ENCODE results near the gene SUV39H1. TPM values are rescaled to one million over a fixed set of nuclear protein-coding genes. Genes with fewer than 3 reads are reported as not detected.

SUV39H1 gene
- total RNA-seq, 1 donor from 2014 or later = 11.5 TPM

- Mint-ChIP-seq H3K27ac (no peak overlapping the region), H3K36me3 (no peaks in the 10 kb centered on the region), H3K27me3 (no peaks in the 10 kb centered on the region), H3K4me1 (ENCODE audit: unreplicated experiment) (no peaks in the 10 kb centered on the region), H3K9me3 (no peaks in the 10 kb centered on the region), H3K4me3 (no peak overlapping the region)
- no peak for DNase-seq (ENCODE audit: extremely low spot score, unreplicated experiment)
- TF ChIP-seq CTCF (conservative IDR thresholded peaks at IDR 0.05) = no peak
These were observed 52.6 kb downstream of the SUV39H1 start for GRCh38 chrX:48749182-48749581.

- H3K4me3 Mint-ChIP-seq = no peak overlapping the region
- no peaks in the 10 kb centered on the region for H3K9me3 Mint-ChIP-seq
- H3K27ac Mint-ChIP-seq = no peak overlapping the region
- no peaks in the 10 kb centered on the region for H3K27me3 Mint-ChIP-seq
- H3K4me1 Mint-ChIP-seq (ENCODE audit: unreplicated experiment) = no peaks in the 10 kb centered on the region
- DNase-seq (ENCODE audit: extremely low spot score, unreplicated experiment) = no peak
- no peak for TF ChIP-seq CTCF (conservative IDR thresholded peaks at IDR 0.05)
- no peaks in the 10 kb centered on the region for H3K36me3 Mint-ChIP-seq
These were observed 54.8 kb downstream of the SUV39H1 start for GRCh38 chrX:48751343-48751742.

- Mint-ChIP-seq H3K4me3 (no peak overlapping the region), H3K27me3 (no peaks in the 10 kb centered on the region), H3K9me3 (no peaks in the 10 kb centered on the region), H3K4me1 (ENCODE audit: unreplicated experiment) (no peaks in the 10 kb centered on the region), H3K36me3 (no peaks in the 10 kb centered on the region), H3K27ac (no peak overlapping the region)
- DNase-seq (ENCODE audit: extremely low spot score, unreplicated experiment) = no peak
- TF ChIP-seq CTCF (conservative IDR thresholded peaks at IDR 0.05) = no peak
These were observed 56.0 kb downstream of the SUV39H1 start for GRCh38 chrX:48752498-48752897.

GRCh38 chrX:48753708-48754228, 57.2 kb downstream of the SUV39H1 start:
- Mint-ChIP-seq H3K27me3 (no peaks in the 10 kb centered on the region), H3K27ac (no peak overlapping the region), H3K4me1 (ENCODE audit: unreplicated experiment) (no peaks in the 10 kb centered on the region), H3K9me3 (no peaks in the 10 kb centered on the region), H3K36me3 (no peaks in the 10 kb centered on the region), H3K4me3 (no peak overlapping the region)
- TF ChIP-seq CTCF (conservative IDR thresholded peaks at IDR 0.05) = no peak
- no peak for DNase-seq (ENCODE audit: extremely low spot score, unreplicated experiment)

GRCh38 chrX:48754238-48754637, 57.7 kb downstream of the SUV39H1 start:
- no peaks in the 10 kb centered on the region for H3K4me1 Mint-ChIP-seq (ENCODE audit: unreplicated experiment)

More at GRCh38 chrX:48754238-48754637, 57.7 kb downstream of the SUV39H1 start:
- Mint-ChIP-seq H3K36me3 (no peaks in the 10 kb centered on the region), H3K4me3 (no peak overlapping the region), H3K27me3 (no peaks in the 10 kb centered on the region), H3K27ac (no peak overlapping the region), H3K9me3 (no peaks in the 10 kb centered on the region)
- TF ChIP-seq CTCF (conservative IDR thresholded peaks at IDR 0.05) = no peak
- DNase-seq (ENCODE audit: extremely low spot score, unreplicated experiment) = no peak

Other genes starting within 250 kb of the SUV39H1 start
- 1.8 and 4.6 TPM in 2 replicates for gene SLC38A5, start 226.5 kb upstream of the SUV39H1 start, total RNA-seq (ENCODE audit: low replicate concordance)
- 35.3 and 46.4 TPM in 2 replicates for gene FTSJ1, start 220.5 kb upstream of the SUV39H1 start, total RNA-seq (ENCODE audit: low replicate concordance)
- gene PORCN, start 187.7 kb upstream of the SUV39H1 start, total RNA-seq (ENCODE audit: low replicate concordance) = 3.6 and 10.0 TPM in 2 replicates
- 79.8 and 95.9 TPM in 2 replicates for gene EBP, start 174.9 kb upstream of the SUV39H1 start, total RNA-seq (ENCODE audit: low replicate concordance)
- gene TBC1D25, start 157.0 kb upstream of the SUV39H1 start, total RNA-seq (ENCODE audit: low replicate concordance) = 10.6 and 12.8 TPM in 2 replicates
- 131 and 178 TPM in 2 replicates for gene RBM3, start 122.2 kb upstream of the SUV39H1 start, total RNA-seq (ENCODE audit: low replicate concordance)
- gene WDR13, start 99.2 kb upstream of the SUV39H1 start, total RNA-seq (ENCODE audit: low replicate concordance) = 80.2 and 96.1 TPM in 2 replicates
- gene WAS, start 12.9 kb upstream of the SUV39H1 start, total RNA-seq (ENCODE audit: low replicate concordance) = 0.62 and 0.82 TPM in 2 replicates
- not detected in 2 replicates for gene GLOD5, start 65.0 kb downstream of the SUV39H1 start, total RNA-seq (ENCODE audit: low replicate concordance)
- not detected in 2 replicates for gene GATA1, start 89.9 kb downstream of the SUV39H1 start, total RNA-seq (ENCODE audit: low replicate concordance)
- 104 and 151 TPM in 2 replicates for gene HDAC6, start 105.3 kb downstream of the SUV39H1 start, total RNA-seq (ENCODE audit: low replicate concordance)
- 0.51 TPM in 1 of 2 replicates, not detected in the other for gene ERAS, start 129.8 kb downstream of the SUV39H1 start, total RNA-seq (ENCODE audit: low replicate concordance)
- gene PCSK1N, start 138.9 kb downstream of the SUV39H1 start, total RNA-seq (ENCODE audit: low replicate concordance) = 109 and 246 TPM in 2 replicates
- 64.4 and 77.4 TPM in 2 replicates for gene TIMM17B, start 201.0 kb downstream of the SUV39H1 start, total RNA-seq (ENCODE audit: low replicate concordance)
- 58.6 and 77.9 TPM in 2 replicates for gene PQBP1, start 201.2 kb downstream of the SUV39H1 start, total RNA-seq (ENCODE audit: low replicate concordance)
- gene SLC35A2, start 214.9 kb downstream of the SUV39H1 start, total RNA-seq (ENCODE audit: low replicate concordance) = 33.3 and 79.0 TPM in 2 replicates
- 9.3 and 11.5 TPM in 2 replicates for gene PIM2, start 222.3 kb downstream of the SUV39H1 start, total RNA-seq (ENCODE audit: low replicate concordance)